Left ventricle myocardium inferior (tissue), 1 donor: ENCODE data around the gene KLRF2. TPM values are rescaled to one million over a fixed set of nuclear protein-coding genes. Genes with fewer than 3 reads are reported as not detected.

Experiments used
- DNase-seq: peaks from one replicate; pipeline ENCODE4 v3.0.0-alpha.2; 2020
- H3K27ac ChIP-seq: fragments of 200-600 bp; replicated peaks from 2 replicates; pipeline ENCODE4 v1.8.0; 2021
- H3K27me3 ChIP-seq: fragments of 200-600 bp; 2 replicates; pipeline ENCODE4 v1.8.0; 2021; ENCODE audit warnings: low read depth
- H3K36me3 ChIP-seq: fragments of 200-600 bp; 2 replicates; pipeline ENCODE4 v1.8.0; 2021
- H3K4me1 ChIP-seq: fragments of 200-600 bp; 2 replicates; pipeline ENCODE4 v1.8.0; 2021
- H3K4me3 ChIP-seq: fragments of 200-600 bp; 2 replicates; pipeline ENCODE4 v1.8.0; 2021; ENCODE audit warnings: mild to moderate bottlenecking, moderate library complexity
- H3K9me3 ChIP-seq: fragments of 200-600 bp; replicated peaks from 2 replicates; pipeline ENCODE4 v1.8.0; 2021
- CTCF ChIP-seq: fragments of 200-600 bp; IDR thresholded peaks from 2 replicates; pipeline ENCODE4 v1.8.0; 2021; ENCODE audit warnings: antibody characterized with exemption, mild to moderate bottlenecking, borderline replicate concordance
- intact Hi-C: fragments of 100-400 bp; cut with micrococcal nuclease; formaldehyde crosslinking; loops from one replicate; pipeline ENCODE4 v1.11.0; 2022
- total RNA-seq: library from RNA; stranded (reverse); fragmentation: NEBNext Ultra II Directional; extraction: Animal tissue kit (Norgen Biotek cat#: 25700); gene quantifications from one replicate; pipeline ENCODE4 v1.2.1, GENCODE V29; 2021
- donor health status: DM: no; HTN: yes; CAD: no; lungs with severe emphysema.

KLRF2 gene
- total RNA-seq, 1 donor from 2014 or later = not detected

DNA sequence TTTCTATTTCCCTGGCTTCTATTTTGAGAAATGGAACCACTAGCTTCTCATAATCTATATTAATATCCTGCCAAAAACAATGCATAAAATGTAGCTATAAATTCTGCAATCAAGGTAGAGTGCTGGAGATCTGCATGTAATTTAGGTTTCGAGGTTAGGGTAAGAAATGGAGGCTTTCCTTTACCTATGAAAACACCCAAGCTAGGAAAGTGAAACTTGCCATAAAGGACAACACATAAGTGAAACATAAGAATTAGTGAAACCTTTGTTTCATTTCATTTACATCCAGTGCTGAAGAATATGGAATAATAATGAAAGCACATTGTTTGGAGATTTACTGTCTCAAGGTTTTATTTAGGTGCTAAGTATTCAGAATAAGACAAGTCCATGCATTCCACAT is 41.1 kb downstream of the KLRF2 start:
- peaks cover 11% of the 10 kb centered on the region for H3K9me3 ChIP-seq
- intact Hi-C loops = no loop called here
- no peak overlapping the region for H3K27ac ChIP-seq
- TF ChIP-seq CTCF = no peak
- no peaks in the 10 kb centered on the region for H3K4me1 ChIP-seq
- no peaks in the 10 kb centered on the region for H3K27me3 ChIP-seq
- no peak for DNase-seq
- no peak overlapping the region for H3K4me3 ChIP-seq
- H3K36me3 ChIP-seq = no peaks in the 10 kb centered on the region

- H3K4me1 ChIP-seq = no peaks in the 10 kb centered on the region
- no peaks in the 10 kb centered on the region for H3K27me3 ChIP-seq
- no peaks in the 10 kb centered on the region for H3K9me3 ChIP-seq
- peak; percentile 60 for TF ChIP-seq CTCF
- DNase-seq = no peak
- H3K4me3 ChIP-seq = peak overlapping the region; percentile 34
- no peak overlapping the region for H3K27ac ChIP-seq
- no peaks in the 10 kb centered on the region for H3K36me3 ChIP-seq
- intact Hi-C loops = no loop called here
Observed at GRCh38 chr12:9925705-9926393, 44.6 kb downstream of the KLRF2 start.

GRCh38 chr12:9926876-9927275 is 45.6 kb downstream of the KLRF2 start:
- intact Hi-C loops = no loop called here
- Histone ChIP-seq H3K9me3 (no peaks in the 10 kb centered on the region), H3K4me3 (no peak overlapping the region), H3K27ac (no peak overlapping the region), H3K4me1 (no peaks in the 10 kb centered on the region), H3K36me3 (no peaks in the 10 kb centered on the region), H3K27me3 (no peaks in the 10 kb centered on the region)
- no peak for TF ChIP-seq CTCF
- DNase-seq = no peak

DNA sequence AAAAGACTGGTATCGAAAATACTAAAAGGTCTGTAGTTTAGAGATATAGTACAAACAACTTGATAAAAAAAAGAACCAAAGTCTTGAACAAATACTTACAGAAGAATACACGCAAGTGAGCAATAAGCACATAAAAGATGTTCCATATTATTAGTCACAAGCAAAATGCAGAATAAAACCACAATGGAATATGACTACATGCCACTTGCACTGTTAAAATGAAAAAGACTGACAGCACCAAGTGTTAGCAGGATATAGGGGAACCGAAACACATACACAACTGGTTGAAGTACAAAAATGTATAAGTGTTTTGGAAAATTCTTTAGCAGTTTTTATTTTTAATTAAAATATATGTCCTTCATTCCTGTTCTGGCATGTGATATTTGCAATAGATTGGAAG is 47.3 kb downstream of the KLRF2 start:
- no peaks in the 10 kb centered on the region for H3K9me3 ChIP-seq
- TF ChIP-seq CTCF = no peak
- intact Hi-C loops = no loop called here
- DNase-seq = no peak
- no peaks in the 10 kb centered on the region for H3K36me3 ChIP-seq
- H3K4me3 ChIP-seq = no peak overlapping the region
- H3K4me1 ChIP-seq = no peaks in the 10 kb centered on the region
- H3K27ac ChIP-seq = no peak overlapping the region
- H3K27me3 ChIP-seq = no peaks in the 10 kb centered on the region

DNA sequence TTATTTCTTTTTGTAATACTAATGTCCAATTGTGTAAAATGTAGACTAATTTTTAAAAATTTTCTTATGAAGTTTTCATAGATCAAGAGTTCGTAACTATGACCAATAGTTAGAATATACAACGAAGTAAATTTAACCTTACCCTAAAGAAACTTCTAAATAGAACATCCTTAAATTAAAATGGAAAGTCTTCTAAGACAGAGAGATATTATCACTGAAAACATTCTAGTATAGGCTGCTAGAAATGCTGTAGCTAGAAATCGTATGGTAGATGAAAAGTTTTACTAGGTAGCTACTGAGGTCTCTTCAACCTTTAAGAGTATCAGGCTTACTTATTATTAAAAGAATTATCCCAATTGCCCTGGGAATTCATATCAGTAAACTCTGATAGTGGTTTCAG is 50.0 kb downstream of the KLRF2 start:
- Histone ChIP-seq H3K4me3 (no peak overlapping the region), H3K27me3 (no peaks in the 10 kb centered on the region), H3K4me1 (no peaks in the 10 kb centered on the region), H3K36me3 (no peaks in the 10 kb centered on the region), H3K27ac (no peak overlapping the region), H3K9me3 (no peaks in the 10 kb centered on the region)
- DNase-seq = no peak
- TF ChIP-seq CTCF = no peak
- intact Hi-C loops = no loop called here
